ENCODE data around the gene PGBD5.

The PGBD5 gene

DNA sequence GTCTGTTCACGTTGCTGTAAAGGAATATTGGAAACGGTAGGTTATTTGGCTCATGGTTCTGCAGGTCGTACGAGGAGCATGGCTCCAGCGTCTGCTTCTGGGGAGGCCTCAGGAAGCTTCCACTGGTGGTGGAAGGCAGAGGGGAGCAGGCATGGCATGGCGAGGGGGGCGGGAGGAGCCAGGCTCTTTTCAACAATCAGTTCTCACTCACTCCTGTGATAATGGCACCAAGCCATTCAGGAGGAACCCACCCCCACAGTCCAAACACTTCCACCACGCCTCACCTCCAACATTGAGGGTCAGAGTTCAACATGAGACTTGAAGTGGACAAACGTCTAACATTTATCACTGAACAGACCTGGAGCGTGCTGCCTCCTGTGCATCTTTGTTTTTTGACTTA is 141.2 kb downstream of the PGBD5 start:
- DNase-seq (ENCODE audit: low read depth) = no peak
- H3K4me3 ChIP-seq (replicated peaks; ENCODE audit: low read depth, low read length) = no peak overlapping the region
- TF ChIP-seq, protein P1, sequence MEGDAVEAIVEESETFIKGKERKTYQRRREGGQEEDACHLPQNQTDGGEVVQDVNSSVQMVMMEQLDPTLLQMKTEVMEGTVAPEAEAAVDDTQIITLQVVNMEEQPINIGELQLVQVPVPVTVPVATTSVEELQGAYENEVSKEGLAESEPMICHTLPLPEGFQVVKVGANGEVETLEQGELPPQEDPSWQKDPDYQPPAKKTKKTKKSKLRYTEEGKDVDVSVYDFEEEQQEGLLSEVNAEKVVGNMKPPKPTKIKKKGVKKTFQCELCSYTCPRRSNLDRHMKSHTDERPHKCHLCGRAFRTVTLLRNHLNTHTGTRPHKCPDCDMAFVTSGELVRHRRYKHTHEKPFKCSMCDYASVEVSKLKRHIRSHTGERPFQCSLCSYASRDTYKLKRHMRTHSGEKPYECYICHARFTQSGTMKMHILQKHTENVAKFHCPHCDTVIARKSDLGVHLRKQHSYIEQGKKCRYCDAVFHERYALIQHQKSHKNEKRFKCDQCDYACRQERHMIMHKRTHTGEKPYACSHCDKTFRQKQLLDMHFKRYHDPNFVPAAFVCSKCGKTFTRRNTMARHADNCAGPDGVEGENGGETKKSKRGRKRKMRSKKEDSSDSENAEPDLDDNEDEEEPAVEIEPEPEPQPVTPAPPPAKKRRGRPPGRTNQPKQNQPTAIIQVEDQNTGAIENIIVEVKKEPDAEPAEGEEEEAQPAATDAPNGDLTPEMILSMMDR (IDR thresholded peaks at IDR 0.05; ENCODE audit: low read length, missing control alignments) = no peak

DNA sequence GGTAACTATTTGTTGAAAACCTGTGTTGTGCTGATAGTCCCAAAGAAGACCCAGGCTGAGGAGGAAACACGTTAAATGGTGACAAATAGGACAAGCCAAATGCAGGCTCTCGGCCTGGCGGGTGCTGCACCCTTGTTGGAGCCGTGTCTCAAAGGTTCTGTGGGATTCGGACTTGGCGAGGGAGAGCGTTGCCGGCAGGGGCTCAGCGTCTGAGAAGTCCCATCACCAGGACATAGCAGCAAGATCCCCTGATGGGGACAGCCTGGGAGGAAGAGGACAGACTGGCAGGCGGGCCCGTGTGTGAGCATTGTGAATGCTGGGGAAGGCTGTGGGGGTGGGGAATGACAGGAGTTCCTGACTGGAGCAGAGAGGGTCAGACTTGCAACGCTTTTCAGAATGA is 142.5 kb downstream of the PGBD5 start:
- DNase-seq (ENCODE audit: low read depth) = no peak
- no peak overlapping the region for H3K4me3 ChIP-seq (replicated peaks; ENCODE audit: low read depth, low read length)
- TF ChIP-seq, protein P1 (IDR thresholded peaks at IDR 0.05; ENCODE audit: low read length, missing control alignments) = no peak

DNA sequence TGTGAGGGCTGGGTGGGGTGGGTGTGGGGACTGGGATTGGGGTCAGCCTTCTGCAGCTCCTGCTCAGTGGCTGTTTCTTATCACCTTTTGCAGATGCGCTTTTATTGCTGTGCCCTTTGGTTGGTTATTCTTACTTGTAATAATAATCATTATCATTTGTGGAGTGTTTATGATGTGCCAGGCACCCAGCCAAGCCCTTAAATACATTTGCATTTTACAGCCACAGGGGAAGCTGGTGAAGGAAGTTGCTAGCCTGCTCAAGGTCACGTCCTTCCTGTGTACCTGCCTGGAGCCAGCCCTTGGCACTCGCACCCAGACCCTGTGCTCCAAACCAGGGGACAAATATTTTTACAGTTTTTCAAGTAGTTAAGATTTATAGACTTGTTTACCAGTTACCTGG is 144.0 kb downstream of the PGBD5 start:
- DNase-seq (ENCODE audit: low read depth) = no peak
- H3K4me3 ChIP-seq (replicated peaks; ENCODE audit: low read depth, low read length) = no peak overlapping the region
- TF ChIP-seq, protein P1 (IDR thresholded peaks at IDR 0.05; ENCODE audit: low read length, missing control alignments) = no peak

DNA sequence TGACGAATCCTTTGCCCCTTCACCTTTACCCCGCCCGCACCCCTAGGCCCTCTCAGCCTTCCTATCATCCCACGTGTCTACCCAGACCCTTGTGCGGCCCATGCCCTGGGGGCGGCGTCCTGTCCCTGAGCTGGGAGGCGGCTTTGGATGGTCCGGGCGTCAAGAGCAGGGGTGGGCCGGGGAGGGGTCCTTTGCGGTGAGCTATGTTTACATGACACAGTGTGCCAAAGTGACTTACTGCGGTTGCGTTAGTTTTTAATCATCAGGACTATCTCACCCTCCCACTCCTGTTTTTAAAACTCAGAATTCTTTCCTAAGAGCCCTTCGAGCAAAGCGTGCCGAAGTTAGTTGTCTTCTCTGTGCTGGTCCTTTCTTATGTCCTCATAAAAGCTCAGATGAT is 144.6 kb downstream of the PGBD5 start:
- no peak for DNase-seq (ENCODE audit: low read depth)
- TF ChIP-seq, protein P1 (IDR thresholded peaks at IDR 0.05; ENCODE audit: low read length, missing control alignments) = no peak
- H3K4me3 ChIP-seq (replicated peaks; ENCODE audit: low read depth, low read length) = no peak overlapping the region

DNA sequence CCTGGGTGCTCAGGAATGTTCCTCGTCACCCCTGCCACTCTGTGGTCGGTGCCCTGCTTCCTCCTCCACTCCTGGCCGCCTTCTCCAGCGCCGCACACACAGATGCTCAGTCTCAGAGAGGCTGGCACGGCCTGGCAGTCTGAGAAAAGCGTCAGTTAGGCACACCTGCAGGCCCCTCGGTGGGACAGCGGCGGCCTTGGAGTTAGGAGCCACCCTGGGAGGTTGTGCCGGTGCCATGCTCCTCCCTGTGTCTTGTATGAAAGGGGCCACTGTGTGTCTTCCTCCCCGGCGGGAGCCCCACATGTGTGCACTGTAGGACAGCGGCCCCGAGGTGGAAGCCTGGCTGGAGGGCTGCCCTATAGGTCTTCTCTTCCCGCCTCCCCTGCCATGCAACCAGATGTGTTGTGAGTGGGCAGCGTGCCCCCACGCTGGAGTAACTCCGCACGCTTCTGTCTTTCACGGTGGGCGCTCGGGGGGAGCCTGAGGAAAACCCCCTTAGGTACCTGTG is 145.2 kb downstream of the PGBD5 start:
- no peak for DNase-seq (ENCODE audit: low read depth)
- H3K4me3 ChIP-seq (replicated peaks; ENCODE audit: low read depth, low read length) = no peak overlapping the region
- TF ChIP-seq, protein P1 (IDR thresholded peaks at IDR 0.05; ENCODE audit: low read length, missing control alignments) = no peak

DNA sequence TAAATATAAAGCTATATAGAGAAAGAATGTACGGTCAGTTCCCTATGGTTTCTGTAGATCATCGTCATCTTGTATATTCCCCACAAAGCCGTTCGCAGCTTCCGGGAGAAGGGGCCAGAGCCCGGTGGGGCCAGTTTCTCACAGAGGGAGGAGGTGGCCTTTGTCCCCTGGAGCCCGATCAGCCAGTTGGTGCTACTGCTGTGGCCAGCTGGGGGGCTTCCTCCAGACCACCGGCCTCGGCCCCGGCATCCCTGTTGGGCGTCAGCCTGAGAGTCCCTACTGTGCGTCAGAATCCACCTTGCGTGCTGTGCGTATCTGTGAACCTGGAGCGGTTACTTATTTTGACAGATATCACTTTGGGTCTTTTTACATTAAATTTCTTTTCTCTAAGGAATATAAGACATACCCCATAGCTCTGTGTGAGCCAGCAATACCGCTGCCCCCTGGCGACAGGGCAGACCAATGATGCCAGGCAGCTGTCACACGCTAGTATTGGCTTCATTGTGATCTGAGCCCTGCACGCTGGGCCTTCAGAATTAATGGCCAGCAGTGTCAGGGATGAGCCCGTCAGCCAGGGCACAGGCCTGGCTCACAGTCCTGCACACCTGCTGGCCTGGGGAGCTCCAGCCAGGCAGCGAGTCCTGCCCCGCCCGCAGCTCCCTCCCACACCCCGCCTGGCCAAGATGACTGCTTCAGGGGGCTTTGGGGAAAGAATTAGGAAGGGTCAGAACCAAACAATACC is 145.9 kb downstream of the PGBD5 start:
- DNase-seq (ENCODE audit: low read depth) = no peak
- H3K4me3 ChIP-seq (replicated peaks; ENCODE audit: low read depth, low read length) = no peak overlapping the region

More for the DNA sequence above, 145.9 kb downstream of the PGBD5 start:
- TF ChIP-seq, protein P1 (IDR thresholded peaks at IDR 0.05; ENCODE audit: low read length, missing control alignments) = no peak

Data from fibroblast of pulmonary artery (primary cell).